IPS DF 6.9 (cell line): ENCODE measurements around the gene KCNIP1.
A peak's percentile ranks its signal among the peaks of the same experiment; 100 is the strongest.

ENCODE experiments used
- DNase-seq: peaks from one replicate; pipeline ENCODE4 v3.0.0-alpha.2; 2013; ENCODE audit warnings: low read depth, low spot score
- H3K27ac ChIP-seq: one replicate; pipeline ENCODE4 v1.5.1; 2013; ENCODE audit warnings: low read length, control low read depth
- H3K27me3 ChIP-seq: 2 replicates; pipeline ENCODE4 v1.6.1; 2013; ENCODE audit warnings: mild to moderate bottlenecking, low read length; ENCODE audit not compliant: control insufficient read depth, insufficient read depth
- H3K36me3 ChIP-seq: 2 replicates; pipeline ENCODE4 v1.6.1; 2013; ENCODE audit warnings: low read length; ENCODE audit not compliant: control insufficient read depth, insufficient read depth
- H3K4me1 ChIP-seq: 2 replicates; pipeline ENCODE4 v1.6.1; 2013; ENCODE audit warnings: low read length; ENCODE audit not compliant: control insufficient read depth, insufficient read depth
- H3K4me3 ChIP-seq: 2 replicates; pipeline ENCODE4 v1.5.1; 2013; ENCODE audit warnings: mild to moderate bottlenecking, low read length
- H3K9me3 ChIP-seq: 2 replicates; pipeline ENCODE4 v1.6.1; 2013; ENCODE audit warnings: low read length, inconsistent platforms; ENCODE audit not compliant: control insufficient read depth, insufficient read depth
- WGBS: extraction: QIAGEN DNeasy Blood & Tissue Kit; methylation state at CpG from one replicate; pipeline ENCODE4 v1.1.7; 2013; ENCODE audit warnings: mixed read lengths, missing lambda C conversion rate; ENCODE audit not compliant: insufficient read length, insufficient coverage; 5-methylcytosine and 5-hydroxymethylcytosine counted together

KCNIP1 gene

GRCh38 chr5:170656346-170656745 is 152.5 kb downstream of the KCNIP1 start:
- Histone ChIP-seq H3K27ac (no peak overlapping the region), H3K4me1 (no peaks in the 10 kb centered on the region), H3K27me3 (no peaks in the 10 kb centered on the region), H3K9me3 (no peaks in the 10 kb centered on the region), H3K36me3 (no peaks in the 10 kb centered on the region), H3K4me3 (no peak overlapping the region)
- no peak for DNase-seq
- no CpG with 5 or more reads among the region's 4 CpGs for WGBS

- Histone ChIP-seq H3K27ac (no peak overlapping the region), H3K36me3 (no peaks in the 10 kb centered on the region), H3K4me1 (no peaks in the 10 kb centered on the region), H3K27me3 (no peaks in the 10 kb centered on the region), H3K4me3 (no peak overlapping the region), H3K9me3 (no peaks in the 10 kb centered on the region)
- DNase-seq, result no peak
- no CpG with 5 or more reads among the region's 6 CpGs for whole genome bisulfite sequencing
Observed at GRCh38 chr5:170660531-170660930, 156.7 kb downstream of the KCNIP1 start.

GRCh38 chr5:170662966-170663365 is 159.1 kb downstream of the KCNIP1 start:
- no peak overlapping the region for H3K4me3 ChIP-seq
- no peak overlapping the region for H3K27ac ChIP-seq
- WGBS, result no CpG with 5 or more reads among the region's 5 CpGs
- H3K36me3 ChIP-seq, result no peaks in the 10 kb centered on the region
- no peaks in the 10 kb centered on the region for H3K27me3 ChIP-seq
- H3K9me3 ChIP-seq, result no peaks in the 10 kb centered on the region
- no peaks in the 10 kb centered on the region for H3K4me1 ChIP-seq
- no peak for DNase-seq

GRCh38 chr5:170678811-170679210 is 175.0 kb downstream of the KCNIP1 start:
- WGBS, result no CpG with 5 or more reads among the region's 2 CpGs
- Histone ChIP-seq H3K4me1 (no peaks in the 10 kb centered on the region; the same call in 1 of the 2 replicates), H3K27ac (no peak overlapping the region), H3K9me3 (no peaks in the 10 kb centered on the region), H3K36me3 (no peaks in the 10 kb centered on the region), H3K27me3 (peaks cover 8% of the 10 kb centered on the region), H3K4me3 (no peak overlapping the region)
- no peak for DNase-seq

GRCh38 chr5:170681013-170681433 is 177.2 kb downstream of the KCNIP1 start:
- H3K4me1 ChIP-seq, result no peaks in the 10 kb centered on the region
- peak overlapping the region; percentile 37; the same call in 1 of the 2 replicates for H3K4me3 ChIP-seq
- peaks cover 8% of the 10 kb centered on the region for H3K27me3 ChIP-seq
- no peak overlapping the region for H3K27ac ChIP-seq
- peak; percentile 37 for DNase-seq
- no peaks in the 10 kb centered on the region for H3K9me3 ChIP-seq
- H3K36me3 ChIP-seq, result no peaks in the 10 kb centered on the region
- WGBS, result no CpG with 5 or more reads among the region's 28 CpGs

GRCh38 chr5:170691657-170692056 is 187.8 kb downstream of the KCNIP1 start:
- Histone ChIP-seq H3K36me3 (no peaks in the 10 kb centered on the region), H3K27ac (no peak overlapping the region), H3K27me3 (no peaks in the 10 kb centered on the region), H3K4me3 (no peak overlapping the region), H3K9me3 (no peaks in the 10 kb centered on the region), H3K4me1 (no peaks in the 10 kb centered on the region)
- DNase-seq, result peak; percentile 35
- WGBS, result no CpG with 5 or more reads among the region's 4 CpGs

- H3K36me3 ChIP-seq, result no peaks in the 10 kb centered on the region
- no peak for DNase-seq
- H3K4me1 ChIP-seq, result no peaks in the 10 kb centered on the region
- no peak overlapping the region for H3K4me3 ChIP-seq
- no peak overlapping the region for H3K27ac ChIP-seq
- no peaks in the 10 kb centered on the region for H3K27me3 ChIP-seq
- H3K9me3 ChIP-seq, result no peaks in the 10 kb centered on the region
- WGBS, result no CpG with 5 or more reads among the region's 4 CpGs
Observed at GRCh38 chr5:170693701-170694100, 189.9 kb downstream of the KCNIP1 start.

- no peaks in the 10 kb centered on the region for H3K9me3 ChIP-seq
- no peaks in the 10 kb centered on the region for H3K4me1 ChIP-seq
- no peak for DNase-seq
- no peaks in the 10 kb centered on the region for H3K36me3 ChIP-seq
- H3K27ac ChIP-seq, result no peak overlapping the region
- WGBS, result no CpG with 5 or more reads among the region's 2 CpGs
- no peaks in the 10 kb centered on the region for H3K27me3 ChIP-seq
- no peak overlapping the region for H3K4me3 ChIP-seq
Observed at GRCh38 chr5:170694911-170695310, 191.1 kb downstream of the KCNIP1 start.

- no peak for DNase-seq
- H3K27me3 ChIP-seq, result no peaks in the 10 kb centered on the region
- H3K4me1 ChIP-seq, result no peaks in the 10 kb centered on the region
- H3K36me3 ChIP-seq, result no peaks in the 10 kb centered on the region
- WGBS, result no CpG with 5 or more reads among the region's 2 CpGs
- no peak overlapping the region for H3K27ac ChIP-seq
- H3K9me3 ChIP-seq, result no peaks in the 10 kb centered on the region
- no peak overlapping the region for H3K4me3 ChIP-seq
Observed at GRCh38 chr5:170697031-170697430, 193.2 kb downstream of the KCNIP1 start.

- no CpG with 5 or more reads among the region's 5 CpGs for WGBS
- H3K36me3 ChIP-seq, result no peaks in the 10 kb centered on the region
- H3K4me1 ChIP-seq, result no peaks in the 10 kb centered on the region
- H3K9me3 ChIP-seq, result no peaks in the 10 kb centered on the region
- DNase-seq, result no peak
- H3K27ac ChIP-seq, result no peak overlapping the region
- H3K4me3 ChIP-seq, result no peak overlapping the region
- H3K27me3 ChIP-seq, result no peaks in the 10 kb centered on the region
Observed at GRCh38 chr5:170700503-170700902, 196.7 kb downstream of the KCNIP1 start.

- H3K27ac ChIP-seq, result no peak overlapping the region
- no peaks in the 10 kb centered on the region for H3K36me3 ChIP-seq
- no peaks in the 10 kb centered on the region for H3K27me3 ChIP-seq
- H3K4me1 ChIP-seq, result no peaks in the 10 kb centered on the region
- WGBS, result no CpG with 5 or more reads among the region's 6 CpGs
- no peaks in the 10 kb centered on the region for H3K9me3 ChIP-seq
- no peak for DNase-seq
- no peak overlapping the region for H3K4me3 ChIP-seq
Observed at GRCh38 chr5:170701334-170701733, 197.5 kb downstream of the KCNIP1 start.
